ENCODE measurements around the gene POLA1.

Gene POLA1

DNA sequence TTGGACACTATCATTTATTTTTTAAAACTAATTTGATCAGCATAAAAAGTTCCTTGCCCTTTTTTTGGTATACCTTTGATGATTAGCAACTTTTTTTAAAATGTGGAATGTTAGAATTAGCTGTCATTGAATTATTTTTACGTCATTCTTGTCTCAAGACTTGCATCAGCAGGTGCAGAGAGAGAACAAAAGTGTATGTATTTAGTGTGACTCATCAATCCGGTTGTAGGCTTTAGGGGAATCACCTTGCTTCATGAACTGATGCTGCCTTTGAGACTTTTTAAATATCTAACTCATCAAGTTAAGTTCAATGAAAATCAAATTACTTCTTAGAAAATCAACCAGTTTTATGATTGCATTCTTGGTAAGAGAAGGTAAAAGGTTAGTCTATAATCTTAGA is 197.0 kb downstream of the POLA1 start:
- no peak for DNase-seq

DNA sequence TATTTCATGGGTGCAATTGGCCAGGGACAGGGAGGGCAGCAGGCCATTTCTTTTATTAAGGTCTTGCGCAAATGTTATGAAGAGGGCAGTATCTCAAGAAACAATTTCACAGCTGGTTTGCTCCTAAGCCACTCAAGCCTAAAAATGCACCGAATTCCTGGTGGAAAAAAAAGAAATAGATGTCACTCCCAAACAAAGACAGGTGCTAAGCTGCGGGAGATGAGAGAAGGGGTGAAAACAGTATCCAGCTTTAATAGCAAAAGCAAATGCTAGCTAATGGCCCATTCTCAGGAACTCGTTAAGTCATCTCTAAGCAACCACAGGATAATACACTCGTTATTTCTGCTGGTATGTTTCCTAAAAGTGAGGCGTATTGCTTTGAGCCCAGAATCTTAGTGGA is 205.7 kb downstream of the POLA1 start:
- DNase-seq, result no peak

DNA sequence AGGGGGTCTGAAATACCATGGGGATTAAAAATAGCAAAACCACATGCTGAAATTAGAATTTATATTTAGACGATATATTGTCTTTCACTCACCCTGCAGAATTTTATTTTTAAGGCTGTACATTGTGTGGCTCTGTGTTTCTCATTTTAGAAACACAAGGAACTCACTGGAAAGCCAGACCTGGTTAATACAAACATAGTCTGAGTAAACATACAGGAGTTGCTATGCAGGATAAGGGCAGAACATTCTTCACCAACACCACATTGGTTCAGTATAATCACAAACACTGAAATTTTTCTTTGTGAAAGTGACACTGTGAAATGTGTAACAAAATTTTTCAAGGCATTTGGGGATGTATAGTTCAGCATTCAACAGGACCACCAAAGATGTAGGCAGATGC is 206.5 kb downstream of the POLA1 start:
- DNase-seq, result no peak

DNA sequence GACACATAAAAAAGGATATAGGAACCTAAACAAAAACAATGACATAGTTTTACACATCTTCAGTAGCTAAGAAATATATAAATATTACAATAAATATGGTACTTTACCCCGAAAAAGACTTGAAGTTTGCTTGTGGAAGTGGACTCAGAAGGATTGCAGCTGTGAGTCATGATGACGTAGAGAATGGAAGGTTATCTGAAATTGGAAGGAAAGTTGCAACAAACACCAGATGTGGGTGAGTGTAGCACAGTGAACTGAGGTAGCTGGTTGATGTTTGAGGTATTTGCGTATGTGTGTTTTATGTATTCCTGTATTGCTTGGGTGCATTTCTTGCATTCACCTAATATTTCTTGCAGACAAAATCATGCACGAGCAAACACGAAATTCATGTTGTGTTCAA is 209.1 kb downstream of the POLA1 start:
- no peak for DNase-seq

DNA sequence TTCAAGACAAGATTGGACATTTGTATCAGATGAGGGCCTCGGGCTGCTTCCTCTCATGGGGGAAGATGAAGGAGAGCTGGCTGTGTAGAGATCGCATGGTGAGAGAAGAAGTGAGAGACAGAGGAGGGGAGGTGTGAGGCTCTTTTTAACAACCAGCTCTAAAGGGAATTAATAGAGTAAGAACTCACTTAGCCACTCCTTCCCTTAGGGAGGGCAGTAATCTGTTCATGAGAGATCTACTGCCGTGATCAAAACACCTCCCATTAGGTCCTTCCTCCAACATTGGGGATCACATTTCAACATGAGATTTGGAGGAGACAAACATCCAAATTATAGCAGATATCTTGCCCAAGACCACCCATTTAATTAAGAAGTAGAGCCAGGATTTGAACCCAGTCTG is 225.0 kb downstream of the POLA1 start:
- no peak for DNase-seq

DNA sequence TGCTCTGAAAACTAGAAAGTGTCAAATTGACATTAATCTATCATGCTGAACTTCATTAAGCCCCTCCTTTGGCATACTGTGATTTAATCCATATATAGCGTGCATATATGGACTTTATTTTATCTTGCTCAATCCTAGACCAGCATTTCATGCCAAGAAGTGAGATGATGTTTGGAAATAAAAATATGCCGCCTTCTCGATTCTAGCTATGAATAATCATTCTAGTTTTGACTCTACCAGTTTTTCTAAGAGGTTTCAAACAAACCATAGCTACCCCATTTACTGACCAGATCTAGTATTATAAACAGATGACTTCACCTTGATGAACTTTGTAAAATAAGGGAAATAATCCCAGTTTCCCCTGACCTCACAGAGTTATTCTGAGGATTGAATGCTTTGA is 227.1 kb downstream of the POLA1 start:
- DNase-seq, result no peak

DNA sequence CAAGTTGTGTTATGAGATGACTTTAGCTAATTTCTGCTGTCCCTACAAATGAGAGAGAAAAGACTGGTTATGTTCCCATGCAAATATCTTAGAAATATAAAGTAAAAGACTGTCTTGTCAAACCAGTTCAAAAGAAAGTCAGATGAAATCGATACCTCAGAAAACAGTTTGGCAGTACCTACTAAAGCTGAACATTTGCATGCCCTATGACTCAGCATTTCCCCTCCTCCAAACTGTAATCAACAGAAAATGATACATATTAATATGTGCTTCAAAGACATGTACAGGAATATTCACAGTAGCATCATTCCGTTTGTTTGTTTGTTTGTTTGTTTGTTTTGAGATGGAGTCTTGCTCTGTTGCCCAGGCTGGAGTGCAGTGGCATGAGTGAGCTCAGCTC is 231.7 kb downstream of the POLA1 start:
- DNase-seq, result no peak

DNA sequence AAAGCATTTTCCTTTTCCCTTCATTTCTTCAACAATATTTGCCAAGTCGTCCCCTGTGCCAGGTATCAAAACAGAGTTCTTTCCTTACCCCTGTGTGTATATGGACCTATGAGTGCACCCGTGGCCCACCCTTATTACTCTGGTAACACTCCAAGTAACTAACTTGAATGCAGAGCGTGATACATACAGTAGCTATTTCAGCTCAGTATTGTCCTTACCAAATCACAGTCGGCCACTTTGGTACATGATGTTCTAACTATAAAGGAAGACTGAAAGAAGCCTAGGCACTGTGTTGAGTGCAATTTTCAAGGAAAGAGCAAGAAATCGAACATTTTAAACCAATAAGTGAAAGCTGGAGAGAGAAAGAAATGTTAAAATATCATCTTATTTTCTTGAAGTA is 233.7 kb downstream of the POLA1 start:
- DNase-seq, result no peak

DNA sequence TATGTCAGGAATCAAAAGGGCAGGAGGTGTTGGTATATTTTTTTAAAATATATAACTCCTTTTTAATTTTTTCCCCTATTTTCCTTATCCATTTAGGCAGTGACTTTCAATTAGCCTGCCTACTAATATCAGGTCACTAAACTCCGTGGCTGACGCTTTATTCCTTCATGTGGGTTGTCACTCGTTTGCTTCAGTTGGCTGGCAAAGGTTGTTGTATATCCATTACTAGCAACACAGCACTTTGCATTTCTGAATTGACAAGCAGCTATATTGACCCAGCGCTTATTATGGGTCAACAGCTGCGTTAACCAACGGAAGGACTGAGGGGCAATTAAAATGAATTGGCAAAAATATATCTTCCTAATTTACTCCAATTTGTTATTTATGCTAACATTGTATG is 234.4 kb downstream of the POLA1 start:
- DNase-seq, result peak; percentile 5

DNA sequence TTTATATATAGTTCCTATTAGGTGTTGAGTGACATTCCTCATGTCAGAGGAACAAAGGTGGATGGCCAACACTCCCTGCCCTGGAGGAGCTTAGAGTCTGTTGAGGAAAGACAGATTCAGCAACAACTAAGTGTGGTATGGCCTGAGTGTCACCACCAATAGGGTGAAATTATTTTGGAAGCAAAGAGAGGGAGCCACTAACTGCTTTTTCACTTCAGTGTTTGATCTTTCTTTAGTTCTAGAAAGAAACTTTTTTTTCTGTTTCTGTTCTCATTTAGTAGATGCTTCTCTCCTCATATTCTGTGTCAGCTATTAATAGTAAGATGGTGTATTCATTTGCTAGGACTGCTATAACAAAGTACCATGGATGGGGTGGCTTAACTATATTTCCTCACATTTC is 240.6 kb downstream of the POLA1 start:
- no peak for DNase-seq

DNA sequence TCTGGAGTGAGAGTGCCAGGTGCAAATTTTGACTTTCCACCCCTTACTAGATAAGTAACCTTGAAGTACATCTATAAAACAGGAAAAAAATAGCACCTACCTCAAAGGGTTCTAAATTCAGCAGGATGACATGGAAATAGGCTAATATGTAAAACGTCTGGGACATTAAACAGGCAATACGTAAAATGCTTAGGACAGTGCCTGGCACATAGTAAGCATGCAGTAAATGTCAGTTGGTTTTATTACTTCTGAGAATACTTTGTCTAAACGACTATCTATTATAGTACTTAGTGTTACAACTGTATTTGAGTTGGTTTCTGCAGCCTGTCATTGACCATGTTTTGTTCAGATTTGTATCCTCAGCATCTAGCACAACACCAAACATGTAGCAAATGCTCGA is 251.3 kb downstream of the POLA1 start:
- no peak for DNase-seq

DNA sequence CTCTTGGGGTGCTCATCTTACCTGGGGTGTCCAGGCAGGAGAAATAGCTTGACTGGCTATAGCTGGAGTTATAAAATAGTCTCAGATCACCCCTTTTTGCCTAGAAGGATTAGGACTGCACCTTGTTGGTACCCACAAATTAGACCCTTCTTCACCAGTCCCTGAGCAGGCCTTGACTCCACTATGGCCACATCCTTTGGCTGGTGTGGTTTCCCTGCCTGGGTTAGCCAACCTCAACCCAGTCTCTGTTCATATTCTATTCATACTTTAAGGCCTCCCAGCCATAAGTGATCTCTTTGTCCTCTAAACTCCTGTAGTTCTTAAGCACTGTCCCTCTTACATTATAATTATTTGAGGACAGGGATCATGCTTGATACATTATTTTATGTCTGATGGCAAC is 252.7 kb downstream of the POLA1 start:
- DNase-seq, result no peak

DNA sequence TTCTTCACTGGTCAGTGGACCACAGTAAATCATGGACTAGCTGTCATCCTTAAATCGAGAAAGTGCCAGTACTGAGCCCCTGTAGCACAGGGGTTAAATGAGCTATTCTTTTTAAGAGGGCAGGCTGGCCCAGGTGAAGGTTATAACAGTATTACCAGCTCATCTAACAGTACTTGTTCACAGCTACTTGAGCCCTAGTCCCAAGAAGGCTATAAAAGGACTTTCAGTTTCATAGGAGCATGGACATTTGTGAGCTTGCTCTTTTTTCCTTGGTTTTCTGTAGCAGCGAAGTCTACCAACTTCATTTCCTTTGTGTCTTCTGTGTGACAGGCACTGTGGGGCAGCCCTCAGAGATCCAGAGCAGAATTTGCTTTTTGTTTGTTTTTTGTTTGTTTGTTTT is 261.0 kb downstream of the POLA1 start:
- no peak for DNase-seq

DNA sequence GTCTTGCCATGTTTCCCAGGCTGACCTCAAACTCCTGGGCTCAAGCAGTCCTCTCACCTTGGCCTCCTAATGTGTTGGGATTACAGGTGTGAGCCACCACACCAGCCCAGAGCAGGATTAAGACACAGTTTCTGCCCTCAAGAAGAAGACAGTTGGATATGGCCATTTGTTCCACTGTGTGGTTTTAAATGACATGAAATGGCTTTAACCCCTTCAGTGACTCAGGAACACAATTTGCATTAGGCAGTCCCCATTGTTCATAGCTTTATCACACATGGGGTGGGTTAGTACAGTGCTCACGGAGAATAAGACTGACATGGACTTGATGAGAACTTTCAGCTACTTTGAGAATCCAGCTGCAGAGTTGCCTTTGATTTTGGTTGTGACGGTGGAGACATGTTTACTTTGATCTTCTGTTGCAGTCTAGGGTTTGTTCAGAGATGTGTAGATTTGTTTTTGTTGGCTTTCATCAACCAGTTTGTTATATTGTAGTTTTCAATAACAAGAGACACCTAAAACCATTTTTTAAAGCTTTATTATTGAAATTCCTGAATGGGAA is 261.7 kb downstream of the POLA1 start:
- DNase-seq, result no peak

DNA sequence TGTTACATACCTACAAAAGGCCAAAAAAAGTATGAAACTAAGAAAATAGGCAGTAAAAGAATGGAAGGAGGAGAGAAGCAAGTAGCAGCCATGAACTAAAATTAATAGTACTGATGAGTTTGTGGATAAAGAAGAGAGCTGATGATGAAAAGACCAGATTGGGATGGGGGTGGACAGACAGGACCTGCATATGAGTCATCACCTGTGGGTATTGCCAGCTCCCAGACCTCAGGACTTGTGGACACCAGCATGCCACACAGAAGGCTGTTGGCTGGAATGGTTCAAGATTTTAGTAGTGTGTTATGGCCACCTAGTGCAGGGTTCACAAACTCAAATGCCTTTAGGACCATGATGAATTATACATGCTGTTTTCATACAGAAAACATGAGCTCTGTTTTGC is 263.1 kb downstream of the POLA1 start:
- no peak for DNase-seq

DNA sequence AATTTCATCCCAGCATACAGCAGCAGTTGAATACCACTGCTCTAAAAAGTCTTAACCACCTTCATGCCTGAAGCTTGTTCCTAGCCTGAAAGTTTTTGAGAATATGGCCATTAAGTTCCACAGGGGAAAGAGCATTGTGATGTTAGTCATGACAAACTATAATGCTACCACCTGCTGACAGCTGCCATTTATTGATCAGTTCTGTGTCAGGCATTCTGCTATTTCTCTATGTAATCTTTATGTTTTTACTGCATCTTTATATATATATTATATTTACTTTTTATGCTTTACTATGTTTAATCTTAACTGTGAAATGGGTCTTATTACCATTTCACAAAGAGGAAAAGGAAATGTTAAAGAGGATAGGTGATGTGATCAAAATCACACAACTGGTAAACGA is 268.1 kb downstream of the POLA1 start:
- no peak for DNase-seq

DNA sequence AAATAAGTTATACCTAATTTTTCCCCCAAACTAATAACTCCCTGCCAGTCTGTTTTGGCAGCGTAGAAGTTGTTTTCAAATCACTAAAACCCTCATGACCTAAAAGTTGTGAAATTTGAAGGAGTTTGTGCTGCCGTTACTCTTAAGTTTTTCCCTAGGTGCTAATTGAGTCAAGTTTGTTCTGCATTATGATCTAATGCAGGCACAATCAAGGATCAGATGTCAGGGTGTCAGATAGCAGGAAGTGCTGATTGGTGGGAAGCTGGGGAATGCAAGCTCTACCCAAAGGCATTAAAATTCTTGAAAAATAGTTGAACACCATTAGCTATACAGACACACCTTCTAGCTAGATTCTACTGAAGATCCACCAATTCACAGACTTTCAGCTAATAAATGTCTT is 270.1 kb downstream of the POLA1 start:
- no peak for DNase-seq

DNA sequence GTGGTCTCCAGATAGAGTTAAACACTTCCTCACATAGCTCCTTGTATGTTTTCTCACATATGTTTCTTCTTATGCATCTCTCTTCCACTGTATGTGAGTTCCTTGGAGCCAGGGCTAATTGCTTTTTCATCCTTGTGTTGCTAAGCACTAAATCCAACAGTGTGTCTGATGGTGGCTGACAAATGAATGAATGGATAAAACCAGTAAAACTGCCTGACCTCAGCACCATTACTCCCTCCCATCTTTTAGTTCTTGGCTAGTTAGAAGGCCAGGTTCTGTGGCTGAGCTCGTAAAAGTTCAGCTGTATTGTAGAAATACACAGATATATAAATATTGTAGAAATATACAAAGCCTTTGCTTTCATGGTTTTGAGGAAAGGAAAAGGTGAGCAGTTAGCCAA is 271.7 kb downstream of the POLA1 start:
- no peak for DNase-seq

DNA sequence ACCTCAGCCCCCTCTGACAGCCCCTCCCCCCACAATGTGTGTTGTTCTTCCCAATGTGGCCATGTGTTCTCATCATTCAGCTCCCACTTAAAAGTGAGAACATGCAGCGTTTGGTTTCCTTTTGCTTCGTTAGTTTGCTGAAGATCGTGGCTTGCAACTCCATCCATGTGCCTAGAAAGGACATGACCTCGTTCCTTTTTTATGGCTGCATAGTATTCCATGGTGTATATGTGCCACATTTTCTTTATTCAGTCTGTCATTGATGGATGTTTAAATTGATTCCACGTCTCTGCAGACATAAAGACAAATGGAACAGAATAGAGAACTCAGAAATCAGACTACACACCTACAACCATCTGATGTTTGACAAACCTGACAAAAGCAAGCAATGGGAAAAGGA is 276.1 kb downstream of the POLA1 start:
- no peak for DNase-seq

DNA sequence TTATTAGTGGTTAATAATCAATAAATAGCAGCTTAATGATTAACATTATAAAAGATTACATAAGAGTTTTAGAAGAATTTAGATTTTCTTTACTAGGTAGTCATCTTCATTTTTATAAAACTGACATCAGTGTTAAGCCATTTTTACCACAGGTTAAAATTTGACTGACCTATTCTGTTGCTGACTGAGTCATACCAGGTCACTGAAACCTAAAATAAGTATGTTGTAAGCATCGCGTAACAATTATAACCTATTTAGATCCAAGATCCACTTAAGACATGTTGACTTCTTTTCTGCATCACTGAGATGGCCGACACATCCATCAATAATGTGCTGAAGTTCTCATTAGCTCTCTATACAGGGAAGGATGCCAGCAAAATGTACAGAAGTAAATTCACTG is 285.4 kb downstream of the POLA1 start:
- DNase-seq, result no peak

DNA sequence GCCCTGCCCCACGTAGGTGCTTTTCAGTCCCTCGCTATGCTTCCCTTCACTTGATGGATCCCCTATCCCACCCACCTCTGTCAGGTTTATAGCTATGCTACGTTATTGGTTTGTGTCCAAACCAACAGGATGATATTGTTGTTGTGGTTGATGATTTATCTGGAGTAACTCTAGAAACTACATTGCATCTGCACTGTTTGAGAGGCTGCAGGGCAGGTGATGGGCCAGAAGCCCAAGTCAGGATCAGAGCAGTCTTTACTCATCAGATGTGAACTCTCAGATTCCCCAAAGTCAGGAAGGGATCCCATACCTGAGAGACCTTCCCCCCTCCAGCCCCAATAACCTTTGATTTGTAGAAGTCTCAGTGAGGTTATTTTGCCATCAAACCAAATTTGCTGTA is 287.3 kb downstream of the POLA1 start:
- no peak for DNase-seq

DNA sequence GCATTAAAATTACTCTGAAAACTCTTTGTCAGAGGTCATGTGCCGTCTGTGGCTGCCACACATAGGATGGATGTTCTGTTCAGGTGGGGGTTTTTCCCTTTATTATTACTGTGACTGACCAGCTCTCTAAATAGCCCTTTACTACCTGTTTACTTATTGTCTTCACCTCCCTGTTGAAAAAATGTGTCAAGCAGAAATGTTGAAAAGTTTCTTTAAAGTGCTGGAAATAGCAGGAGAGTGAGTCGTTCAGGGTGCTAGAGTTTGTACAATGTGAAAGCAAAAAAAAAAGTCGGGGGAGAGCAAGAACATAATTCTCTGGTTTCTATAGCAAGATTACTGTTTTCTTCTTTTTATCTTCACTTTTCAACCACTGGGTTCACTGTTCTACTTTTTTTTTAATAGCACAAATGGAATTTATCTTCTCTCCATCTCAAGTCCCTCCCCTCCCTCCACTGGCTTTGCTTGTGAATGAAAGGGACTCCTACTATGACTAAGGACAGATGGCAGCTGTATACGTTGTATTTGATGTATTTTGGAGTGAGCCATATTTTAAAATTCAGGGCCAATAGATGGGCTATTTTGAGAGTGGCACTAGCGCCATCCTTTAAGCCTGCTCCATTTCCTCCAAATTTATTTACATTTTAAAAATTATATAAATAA is 288.7 kb downstream of the POLA1 start:
- DNase-seq, result no peak

DNA sequence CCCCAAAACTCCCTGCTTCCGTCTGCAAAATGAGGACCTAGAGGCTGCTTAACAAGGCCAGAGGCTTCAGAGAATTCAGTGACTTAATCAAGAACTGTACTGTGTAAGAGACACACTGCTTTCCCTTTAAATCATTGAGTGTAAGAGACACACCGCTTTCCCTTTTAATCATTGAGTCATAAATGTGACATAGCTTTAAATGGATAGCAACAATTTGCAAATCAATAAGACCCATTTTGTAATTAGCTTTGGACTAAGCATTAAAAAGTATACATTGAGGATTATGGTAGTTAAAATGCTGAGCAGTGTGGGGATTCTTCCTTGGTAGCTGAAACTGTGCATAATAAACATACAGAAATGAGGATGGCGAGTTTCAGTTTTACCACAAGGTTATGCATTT is 290.2 kb downstream of the POLA1 start:
- DNase-seq, result no peak

DNA sequence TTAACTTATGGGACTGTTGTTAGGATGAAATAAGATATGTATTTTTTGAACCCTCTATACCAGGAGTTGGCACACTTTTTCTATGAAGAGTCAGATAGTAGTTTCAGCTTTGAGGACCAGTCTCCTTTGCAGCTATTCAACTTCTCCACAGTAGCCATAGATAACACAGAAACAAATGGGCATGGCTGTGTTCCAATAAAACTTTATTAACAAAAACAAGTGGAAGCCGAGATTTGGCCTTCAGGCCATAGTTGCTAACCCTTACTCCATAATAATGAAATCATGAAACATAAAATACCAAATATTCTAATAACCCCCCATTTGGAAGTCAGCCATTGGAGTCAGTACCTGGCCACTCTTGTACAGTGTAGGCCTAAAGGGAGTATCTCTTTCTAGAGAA is 291.4 kb downstream of the POLA1 start:
- no peak for DNase-seq

DNA sequence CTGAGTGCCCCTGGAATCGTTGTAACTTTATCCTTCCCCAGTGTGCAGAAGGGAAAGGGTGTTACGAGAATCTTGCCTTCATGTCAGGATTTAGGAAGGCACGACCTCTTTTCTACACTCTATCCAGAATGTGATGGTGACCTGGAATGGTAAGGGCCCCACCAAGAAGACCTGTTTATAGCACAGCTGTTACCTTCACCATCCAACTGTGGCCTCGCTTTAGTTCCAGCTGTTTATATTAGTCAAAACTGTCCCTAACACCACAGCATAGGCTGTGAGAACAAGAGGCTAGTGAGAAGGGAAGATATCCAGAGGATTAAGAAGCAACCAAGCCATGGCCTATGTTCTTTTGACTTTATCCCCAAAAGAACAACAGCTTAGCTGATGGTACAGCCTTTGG is 294.0 kb downstream of the POLA1 start:
- no peak for DNase-seq

DNA sequence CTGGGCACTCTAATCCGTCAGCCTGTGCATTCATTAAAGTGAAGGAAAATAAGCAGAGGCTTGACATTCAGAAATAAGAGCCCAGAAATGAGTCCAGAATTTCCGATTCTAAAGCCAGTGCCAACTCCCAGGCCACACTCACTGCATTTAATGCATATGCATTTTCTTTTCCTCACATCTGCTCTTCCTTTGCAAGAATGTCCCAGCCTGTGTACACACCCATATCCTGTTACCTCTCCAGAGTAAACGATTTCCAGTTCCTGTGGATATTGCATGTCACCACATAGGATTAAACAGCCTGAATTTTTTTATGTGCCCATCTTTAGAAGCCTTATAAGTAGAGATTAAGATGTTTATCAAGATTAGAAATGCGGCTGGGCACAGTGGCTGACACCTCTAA is 294.6 kb downstream of the POLA1 start:
- DNase-seq, result no peak

Data from NCI-H2029 (cell line).